Colonic mucosa (tissue), 4 donors: Measurements from ENCODE around the gene ERO1A. TPM values are rescaled to one million over a fixed set of nuclear protein-coding genes. Genes with fewer than 3 reads are reported as not detected.

Source experiments
- DNase-seq: peaks from one replicate; pipeline ENCODE4 v3.0.0-alpha.2; 2020
- H3K27ac ChIP-seq: fragments of 200-600 bp; one replicate; pipeline ENCODE4 v1.8.0; 2021
- H3K27me3 ChIP-seq: fragments of 200-600 bp; one replicate; pipeline ENCODE4 v1.8.0; 2021
- H3K36me3 ChIP-seq: fragments of 200-600 bp; one replicate; pipeline ENCODE4 v1.8.0; 2021
- H3K4me1 ChIP-seq: fragments of 200-600 bp; one replicate; pipeline ENCODE4 v1.8.0; 2021; ENCODE audit warnings: mild to moderate bottlenecking
- H3K4me3 ChIP-seq: fragments of 200-600 bp; one replicate; pipeline ENCODE4 v1.8.0; 2021
- H3K9ac ChIP-seq, 2 donors: one replicate each; pipeline ENCODE4 v1.7.0; 2013; ENCODE audit warnings: control low read depth in 2 of 2, low read depth in 2 of 2, low read length in 2 of 2
- H3K9me3 ChIP-seq: fragments of 200-600 bp; one replicate; pipeline ENCODE4 v1.8.0; 2021
- intact Hi-C: fragments of 100-400 bp; cut with DNase I; formaldehyde crosslinking; loops from one replicate; pipeline ENCODE4 v1.14.1; 2022
- total RNA-seq, 2 donors: library from RNA; stranded (reverse); fragmentation: NEBNext Ultra II Directional in 1 of 2; extraction: Animal tissue kit (Norgen Biotek cat#: 25700) in 1 of 2; gene quantifications; one replicate each; pipeline ENCODE4 v1.2.1, GENCODE V29; 2021
- TF ChIP-seq, protein P1 (sequence below): fragments of 200-600 bp; IDR thresholded peaks from one replicate; pipeline ENCODE4 v1.8.0; 2022; ENCODE audit warnings: antibody characterized with exemption, mild to moderate bottlenecking
- donor health status: healthy.
- donor health status: DM: no; HTN: no; CAD: no.
- donor health status: DM: no; HTN: no; CAD: no.

ERO1A gene
- total RNA-seq, 2 donors from 2014 or later: 83.6 to 242 TPM

DNA sequence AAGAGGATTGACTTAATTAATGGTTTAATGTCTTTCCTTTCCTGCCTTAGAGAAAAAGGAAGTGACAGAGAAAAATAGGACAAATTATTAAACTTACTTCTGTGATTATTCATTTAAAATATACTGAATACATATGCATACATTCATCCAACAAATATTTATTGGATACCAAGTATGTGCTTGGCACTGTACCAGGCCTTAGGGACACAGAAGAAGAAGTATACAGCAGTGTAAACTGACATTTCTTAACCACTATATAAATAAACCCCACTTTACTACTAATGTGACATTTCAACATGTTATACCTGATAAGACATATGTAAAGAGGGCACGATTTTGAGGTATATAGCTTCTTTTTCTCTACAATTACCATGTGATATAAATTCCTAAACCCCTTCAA, 53.6 kb downstream of the ERO1A start:
- Histone ChIP-seq H3K9me3 (no peaks in the 10 kb centered on the region), H3K4me3 (no peak overlapping the region), H3K9ac (no peak overlapping the region), H3K4me1 (no peaks in the 10 kb centered on the region), H3K27me3 (no peaks in the 10 kb centered on the region), H3K27ac (no peak overlapping the region), H3K36me3 (peaks cover 16% of the 10 kb centered on the region)
- intact Hi-C loops: no loop called here
- TF ChIP-seq, protein P1, sequence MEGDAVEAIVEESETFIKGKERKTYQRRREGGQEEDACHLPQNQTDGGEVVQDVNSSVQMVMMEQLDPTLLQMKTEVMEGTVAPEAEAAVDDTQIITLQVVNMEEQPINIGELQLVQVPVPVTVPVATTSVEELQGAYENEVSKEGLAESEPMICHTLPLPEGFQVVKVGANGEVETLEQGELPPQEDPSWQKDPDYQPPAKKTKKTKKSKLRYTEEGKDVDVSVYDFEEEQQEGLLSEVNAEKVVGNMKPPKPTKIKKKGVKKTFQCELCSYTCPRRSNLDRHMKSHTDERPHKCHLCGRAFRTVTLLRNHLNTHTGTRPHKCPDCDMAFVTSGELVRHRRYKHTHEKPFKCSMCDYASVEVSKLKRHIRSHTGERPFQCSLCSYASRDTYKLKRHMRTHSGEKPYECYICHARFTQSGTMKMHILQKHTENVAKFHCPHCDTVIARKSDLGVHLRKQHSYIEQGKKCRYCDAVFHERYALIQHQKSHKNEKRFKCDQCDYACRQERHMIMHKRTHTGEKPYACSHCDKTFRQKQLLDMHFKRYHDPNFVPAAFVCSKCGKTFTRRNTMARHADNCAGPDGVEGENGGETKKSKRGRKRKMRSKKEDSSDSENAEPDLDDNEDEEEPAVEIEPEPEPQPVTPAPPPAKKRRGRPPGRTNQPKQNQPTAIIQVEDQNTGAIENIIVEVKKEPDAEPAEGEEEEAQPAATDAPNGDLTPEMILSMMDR: no peak
- no peak for DNase-seq

DNA sequence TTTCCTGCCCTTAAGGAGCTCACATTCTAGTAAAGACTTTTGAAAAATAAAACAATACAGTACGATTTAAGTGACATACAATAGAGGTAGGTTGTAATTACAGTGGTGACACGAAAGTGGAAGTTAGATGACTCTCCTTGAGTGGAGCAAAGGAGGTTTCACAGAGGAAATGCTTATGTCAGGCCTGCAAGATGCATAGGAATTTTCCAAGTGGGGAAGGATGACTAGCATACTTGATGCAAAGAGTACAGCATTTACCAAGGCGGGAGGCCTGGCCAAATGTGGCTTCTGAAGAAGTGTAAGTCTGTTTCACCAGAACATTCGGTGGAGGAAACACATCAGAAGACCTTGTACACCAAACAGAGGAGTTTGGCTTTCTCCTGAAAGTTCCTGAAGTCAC, 55.2 kb downstream of the ERO1A start:
- H3K36me3 ChIP-seq: peaks cover 12% of the 10 kb centered on the region
- TF ChIP-seq, protein P1: no peak
- no peak overlapping the region for H3K4me3 ChIP-seq
- H3K4me1 ChIP-seq: no peaks in the 10 kb centered on the region
- no peaks in the 10 kb centered on the region for H3K9me3 ChIP-seq
- intact Hi-C loops: no loop called here
- H3K27me3 ChIP-seq: no peaks in the 10 kb centered on the region
- no peak for DNase-seq
- H3K27ac ChIP-seq: no peak overlapping the region
- no peak overlapping the region for H3K9ac ChIP-seq

DNA sequence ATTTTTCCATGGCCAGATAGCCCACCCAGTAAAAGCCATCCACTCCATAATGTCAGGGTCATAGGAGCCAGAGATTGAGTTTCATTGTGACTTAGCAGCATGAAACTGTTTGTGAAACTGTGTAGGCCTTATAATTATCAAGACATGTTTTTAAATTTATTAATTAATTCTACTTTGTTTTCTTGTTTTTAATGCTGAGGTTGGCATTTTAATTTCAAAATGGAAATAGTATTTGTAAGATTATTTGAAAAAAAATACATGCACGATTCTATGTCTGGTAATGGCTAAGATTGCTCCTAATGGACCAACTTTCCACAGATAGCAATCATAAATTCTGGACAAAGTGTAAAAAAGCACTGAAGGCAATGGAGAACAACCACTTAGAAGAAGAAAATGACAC, 75.7 kb downstream of the ERO1A start:
- DNase-seq: no peak
- intact Hi-C loops: no loop called here
- H3K27ac ChIP-seq: no peak overlapping the region
- TF ChIP-seq, protein P1: no peak
- no peaks in the 10 kb centered on the region for H3K4me1 ChIP-seq
- H3K27me3 ChIP-seq: no peaks in the 10 kb centered on the region
- no peak overlapping the region for H3K9ac ChIP-seq
- no peak overlapping the region for H3K4me3 ChIP-seq
- H3K36me3 ChIP-seq: no peaks in the 10 kb centered on the region
- no peaks in the 10 kb centered on the region for H3K9me3 ChIP-seq

DNA sequence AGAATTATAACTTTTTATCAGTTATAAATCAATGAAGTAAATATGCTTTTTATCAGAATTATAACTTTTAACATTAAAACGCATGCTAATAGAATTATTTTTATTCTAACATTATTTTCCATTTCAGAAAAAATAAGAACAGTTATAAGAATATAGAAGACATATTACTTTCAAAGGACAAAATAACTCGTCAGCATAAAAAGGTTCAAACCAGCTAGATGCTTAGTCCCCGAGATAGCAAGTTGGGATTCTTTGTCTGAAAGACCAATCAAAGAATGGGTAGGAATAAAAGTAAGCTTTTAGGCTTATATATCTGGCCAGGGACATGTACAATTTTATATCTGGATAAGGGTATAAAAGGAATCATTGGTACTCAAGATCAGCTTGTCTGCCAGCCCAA, 76.8 kb downstream of the ERO1A start:
- H3K4me1 ChIP-seq: no peaks in the 10 kb centered on the region
- H3K27ac ChIP-seq: no peak overlapping the region
- intact Hi-C loops: no loop called here
- H3K27me3 ChIP-seq: no peaks in the 10 kb centered on the region
- no peak overlapping the region for H3K9ac ChIP-seq
- no peaks in the 10 kb centered on the region for H3K36me3 ChIP-seq
- TF ChIP-seq, protein P1: no peak
- DNase-seq: no peak
- H3K9me3 ChIP-seq: no peaks in the 10 kb centered on the region
- H3K4me3 ChIP-seq: no peak overlapping the region

DNA sequence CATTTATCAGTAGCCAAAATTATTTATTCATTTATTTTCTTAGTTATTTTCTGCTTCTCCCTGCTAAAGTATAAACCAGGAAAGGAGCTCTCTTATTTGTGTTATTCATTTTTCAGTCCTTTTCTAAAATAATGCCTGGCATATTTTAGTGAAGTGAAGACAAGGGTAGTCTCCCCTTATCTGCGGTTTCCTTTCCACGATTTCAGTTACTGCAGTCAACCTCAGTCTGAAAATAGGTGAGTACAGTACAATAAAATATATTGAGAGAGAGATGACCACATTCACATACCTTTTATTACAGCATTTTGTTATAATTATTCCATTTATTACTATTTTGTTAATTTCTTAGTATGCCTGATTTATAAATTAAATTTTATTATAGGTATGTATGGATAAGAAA, 85.2 kb downstream of the ERO1A start:
- intact Hi-C loops: no loop called here
- H3K27ac ChIP-seq: no peak overlapping the region
- TF ChIP-seq, protein P1: no peak

More for the DNA sequence above, 85.2 kb downstream of the ERO1A start:
- Histone ChIP-seq H3K9me3 (no peaks in the 10 kb centered on the region), H3K4me1 (no peaks in the 10 kb centered on the region), H3K36me3 (no peaks in the 10 kb centered on the region), H3K9ac (no peak overlapping the region), H3K27me3 (no peaks in the 10 kb centered on the region), H3K4me3 (no peak overlapping the region)
- DNase-seq: no peak
